GM19025 (cell line): Measurements from ENCODE around the gene LRRC56.
"Not testable (repeated sequence)": the region's sequence is repeated elsewhere in the genome, so short reads cannot be mapped to it uniquely, and the experiment has no call there.

Source experiments
- ATAC-seq: cut with Tn5 transposase; IDR thresholded peaks from one replicate; pipeline ENCODE4 v1.9.1; 2021; ENCODE audit warnings: mild to moderate bottlenecking, low read depth, moderate library complexity; ENCODE audit not compliant: unreplicated experiment

LRRC56 gene

GRCh38 chr11:501001-501682 lies 36.2 kb upstream of the LRRC56 start:
- no peak for ATAC-seq

- ATAC-seq = no peak
Measured at GRCh38 chr11:501683-502287, 35.5 kb upstream of the LRRC56 start.

- ATAC-seq = no peak
Measured at GRCh38 chr11:502288-503178, 34.8 kb upstream of the LRRC56 start.

- no peak for ATAC-seq
Measured at GRCh38 chr11:503179-503981, 33.9 kb upstream of the LRRC56 start.

GRCh38 chr11:504053-504993 lies 33.0 kb upstream of the LRRC56 start:
- no peak for ATAC-seq

- no peak for ATAC-seq
Measured at GRCh38 chr11:504994-505344, 32.4 kb upstream of the LRRC56 start.

GRCh38 chr11:506238-506994 lies 30.9 kb upstream of the LRRC56 start:
- ATAC-seq = peak; percentile 56

- peak; percentile 43 for ATAC-seq
Measured at GRCh38 chr11:506995-507726, 30.2 kb upstream of the LRRC56 start, which contains the start of gene RNH1. TSS of gene RNH1 (minus strand) at chr11:507242. CDS start at chr11:502162, 5,080 bp downstream.

GRCh38 chr11:507727-508515 lies 29.4 kb upstream of the LRRC56 start:
- ATAC-seq = peak; percentile 1

- ATAC-seq = no peak
Measured at GRCh38 chr11:508956-509355, 28.4 kb upstream of the LRRC56 start.

GRCh38 chr11:512761-513595 lies 24.3 kb upstream of the LRRC56 start:
- no peak for ATAC-seq

- ATAC-seq = no peak
Measured at GRCh38 chr11:514606-515005, 22.7 kb upstream of the LRRC56 start.

GRCh38 chr11:515131-515530 lies 22.2 kb upstream of the LRRC56 start:
- no peak for ATAC-seq

GRCh38 chr11:516400-516799 lies 20.9 kb upstream of the LRRC56 start:
- ATAC-seq = no peak

GRCh38 chr11:516918-517685 lies 20.2 kb upstream of the LRRC56 start:
- not testable (repeated sequence) for ATAC-seq
